HCT116 (cell line): Measurements from ENCODE around the gene ADH6. TPM values are rescaled to one million over a fixed set of nuclear protein-coding genes. Genes with fewer than 3 reads are reported as not detected.
"Not testable (repeated sequence)": the region's sequence is repeated elsewhere in the genome, so short reads cannot be mapped to it uniquely, and the experiment has no call there.

Source experiments
- ATAC-seq: fragments of 200-7000 bp; cut with Tn5 transposase; 2 replicates; pipeline ENCODE4 v1.9.1; 2020; ENCODE audit warnings: mild to moderate bottlenecking, moderate library complexity
- BruUV-seq: library from RNA; stranded (reverse); fragments of 400-500 nt; replicated peaks from 2 replicates; lab custom pipeline; 2021; lab: Mats Ljungman, UMichigan
- CTCF ChIA-PET: fragments of 300-600 bp; sonication (Branson Sonifier 250); formaldehyde crosslinking; loops from one replicate; lab custom pipeline; 2021; ENCODE audit warnings: antibody characterized with exemption; lab: Charles Lee
- POLR2A ChIA-PET: fragments of 300-600, 350-600 bp; sonication (Branson Sonifier 250); formaldehyde crosslinking; loops from one replicate; lab custom pipeline; 2021; ENCODE audit warnings: antibody characterized with exemption; lab: Charles Lee
- RAD21 ChIA-PET, 2 experiments: fragments of 300-600 bp; sonication (Branson Sonifier 250); formaldehyde crosslinking; loops; one replicate each; lab custom pipeline; 2023; ENCODE audit warnings: low total read pairs in 2 of 2; ENCODE audit not compliant: uncharacterized antibody in 2 of 2, unreplicated experiment in 2 of 2, low non-redundant PET in 1 of 2; lab: Charles Lee
- DNase-seq: peaks from one replicate; pipeline ENCODE4 v3.0.0-alpha.2; 2010; ENCODE audit warnings: low read depth, low spot score
- H2AFZ ChIP-seq: fragments of 200-600 bp; shearing (Covaris generic), sonication (generic); 2 replicates; pipeline ENCODE4 v1.6.1; 2017; ENCODE audit warnings: low read depth, mixed run types, mixed read lengths, antibody characterized with exemption, low read length; ENCODE audit not compliant: poor library complexity, severe bottlenecking
- H3K27ac ChIP-seq: 2 replicates; pipeline ENCODE4 v1.5.1; 2012; ENCODE audit warnings: low read depth, low read length
- H3K27me3 ChIP-seq: fragments of 200-600 bp; sonication (generic); 2 replicates; pipeline ENCODE4 v1.6.1; 2016; ENCODE audit warnings: mixed run types, low read length, mixed read lengths; ENCODE audit not compliant: insufficient read depth
- H3K36me3 ChIP-seq, 2 experiments: fragments of 200-500 bp in 1 of 2; fragments of 200-600 bp in 1 of 2; sonication (Bioruptor generic) in 1 of 2; sonication (generic) in 1 of 2; 2 replicates each; pipeline versions ENCODE4 v1.5.1 to v1.6.1; 2014 to 2016; ENCODE audit warnings: low read length in 2 of 2, inconsistent platforms in 1 of 2, mixed read lengths in 1 of 2, mixed run types in 1 of 2; ENCODE audit not compliant: insufficient read depth in 2 of 2, control insufficient read depth in 1 of 2
- H3K4me1 ChIP-seq, 2 experiments: fragments of 200-600 bp in 1 of 2; sonication (generic) in 1 of 2; 2 replicates each; pipeline versions ENCODE4 v1.5.1 to v1.6.1; 2012 to 2017; ENCODE audit warnings: low read length in 2 of 2, inconsistent platforms in 1 of 2, mild to moderate bottlenecking in 1 of 2, mixed read lengths in 1 of 2, mixed run types in 1 of 2, moderate library complexity in 1 of 2; ENCODE audit not compliant: insufficient read depth in 2 of 2, control insufficient read depth in 1 of 2
- H3K4me2 ChIP-seq: fragments of 200-600 bp; sonication (generic); 2 replicates; pipeline ENCODE4 v1.6.1; 2017; ENCODE audit warnings: mixed run types, low read length, mixed read lengths
- H3K4me3 ChIP-seq, 2 experiments: fragments of 200-600 bp in 1 of 2; sonication (generic) in 1 of 2; replicated peaks in 1 of 2; 2 replicates each; pipeline ENCODE4 v1.5.1; 2011 to 2016; ENCODE audit warnings: low read length in 2 of 2, control low read depth in 1 of 2, low read depth in 1 of 2, mild to moderate bottlenecking in 1 of 2, mixed read lengths in 1 of 2, mixed run types in 1 of 2
- H3K79me2 ChIP-seq: fragments of 200-600 bp; sonication (generic); 2 replicates; pipeline ENCODE4 v1.6.1; 2017; ENCODE audit warnings: mild to moderate bottlenecking, mixed run types, low read length, moderate library complexity, mixed read lengths; ENCODE audit not compliant: insufficient read depth
- H3K9ac ChIP-seq: fragments of 200-600 bp; sonication (generic); 2 replicates; pipeline ENCODE4 v1.6.1; 2016; ENCODE audit warnings: low read length, mixed read lengths
- H3K9me2 ChIP-seq: fragments of 200-600 bp; sonication (generic), shearing (Covaris generic); 2 replicates; pipeline ENCODE4 v1.6.1; 2017; ENCODE audit warnings: mixed run types, mild to moderate bottlenecking, moderate library complexity; ENCODE audit not compliant: insufficient read depth
- H3K9me3 ChIP-seq, 2 experiments: fragments of 200-500 bp in 1 of 2; fragments of 200-600 bp in 1 of 2; sonication (Bioruptor generic) in 1 of 2; sonication (generic) in 1 of 2; 2 replicates each; pipeline ENCODE4 v1.6.1; 2014 to 2017; ENCODE audit warnings: low read length in 2 of 2, mixed read lengths in 2 of 2, inconsistent platforms in 1 of 2, low read depth in 1 of 2, mild to moderate bottlenecking in 1 of 2, mixed run types in 1 of 2, moderate library complexity in 1 of 2; ENCODE audit not compliant: control insufficient read depth in 1 of 2, insufficient read depth in 1 of 2
- H4K20me1 ChIP-seq: fragments of 200-600 bp; sonication (generic), shearing (Covaris generic); 2 replicates; pipeline ENCODE4 v1.6.1; 2017; ENCODE audit warnings: mixed run types, mild to moderate bottlenecking, moderate library complexity; ENCODE audit not compliant: insufficient read depth
- intact Hi-C: fragments of 100-400 bp; cut with micrococcal nuclease; formaldehyde crosslinking; loops from 2 replicates; pipeline ENCODE4 v1.10.0; 2022
- total RNA-seq: library from RNA; stranded (reverse); gene quantifications from one replicate; pipeline ENCODE4 v1.2.1, GENCODE V29; 2021; ENCODE audit not compliant: unreplicated experiment

The ADH6 gene
- total RNA-seq, 1 experiment from 2014 or later, result not detected

DNA sequence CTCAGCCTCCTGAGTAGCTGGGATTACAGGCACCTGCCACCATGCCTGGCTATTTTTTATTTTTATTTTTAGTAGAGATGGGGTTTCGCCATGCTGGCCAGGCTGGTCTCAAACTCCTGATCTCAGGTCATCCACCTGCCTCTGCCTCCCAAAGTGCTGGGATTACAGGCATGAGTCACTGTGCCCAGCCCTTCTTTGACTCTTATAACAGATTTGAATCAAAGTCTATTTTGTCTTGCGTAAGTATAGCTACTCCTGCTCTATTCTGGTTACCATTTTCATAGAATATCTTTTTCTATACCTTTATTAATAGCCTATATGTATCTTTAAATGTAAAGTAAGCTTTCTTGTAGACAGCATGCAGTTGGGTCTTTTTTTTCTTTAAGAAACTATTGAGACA lies 14.4 kb upstream of the ADH6 start:
- H3K9me3 ChIP-seq, H4K20me1 ChIP-seq, H2AFZ ChIP-seq, H3K27ac ChIP-seq, H3K36me3 ChIP-seq, intact Hi-C loops, H3K4me3 ChIP-seq, POLR2A ChIA-PET, RAD21 ChIA-PET, DNase-seq, ATAC-seq, H3K4me2 ChIP-seq, H3K79me2 ChIP-seq, CTCF ChIA-PET, H3K4me1 ChIP-seq, H3K9me2 ChIP-seq, H3K27me3 ChIP-seq, H3K9ac ChIP-seq, BruUV-seq: not testable (repeated sequence)

DNA sequence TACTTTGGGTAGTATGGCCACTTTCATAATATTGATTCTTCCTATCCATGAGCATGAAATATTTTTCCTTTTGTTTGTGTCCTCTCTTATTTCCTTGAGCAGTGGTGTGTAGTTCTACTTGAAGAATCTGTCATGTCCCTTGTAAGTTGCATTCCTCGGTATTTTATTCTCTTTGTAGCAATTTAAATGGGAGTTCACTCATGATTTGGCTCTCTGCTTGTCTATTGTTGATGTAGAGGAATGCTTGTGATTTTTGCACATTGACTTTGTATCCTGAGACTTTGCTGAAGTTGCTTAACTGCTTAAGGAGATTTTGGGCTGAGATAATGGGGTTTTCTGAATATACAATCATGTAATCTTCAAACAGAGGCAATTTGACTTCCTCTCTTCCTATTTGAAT lies 9.7 kb upstream of the ADH6 start:
- H2AFZ ChIP-seq, H3K27ac ChIP-seq, CTCF ChIA-PET, H3K36me3 ChIP-seq, H4K20me1 ChIP-seq, H3K4me3 ChIP-seq, BruUV-seq, intact Hi-C loops, H3K27me3 ChIP-seq, H3K79me2 ChIP-seq, ATAC-seq, H3K9ac ChIP-seq, H3K4me2 ChIP-seq, DNase-seq, RAD21 ChIA-PET, H3K9me3 ChIP-seq, H3K4me1 ChIP-seq, POLR2A ChIA-PET, H3K9me2 ChIP-seq: not testable (repeated sequence)

DNA sequence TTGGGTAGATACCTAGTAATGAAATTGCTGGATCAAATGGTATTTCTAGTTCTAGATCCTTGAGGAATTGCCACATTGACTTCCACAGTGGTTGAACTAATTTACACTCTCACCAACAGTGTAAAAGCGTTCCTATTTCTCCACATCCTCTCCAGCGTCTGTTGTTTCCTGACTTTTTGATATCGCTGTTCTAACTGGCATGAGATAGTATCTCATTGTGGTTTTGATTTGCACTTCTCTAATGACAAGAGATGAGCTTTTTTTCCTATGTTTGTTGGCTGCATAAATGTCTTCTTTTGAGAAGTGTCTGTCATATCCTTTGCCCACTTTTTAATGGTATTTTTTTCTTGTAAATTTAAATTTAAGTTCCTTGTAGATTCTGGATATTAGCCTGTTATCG lies 8.6 kb upstream of the ADH6 start:
- H3K4me3 ChIP-seq, H3K9ac ChIP-seq, RAD21 ChIA-PET, DNase-seq, H3K9me2 ChIP-seq, H3K27ac ChIP-seq, POLR2A ChIA-PET, intact Hi-C loops, H3K27me3 ChIP-seq, H2AFZ ChIP-seq, H3K9me3 ChIP-seq, H3K4me2 ChIP-seq, CTCF ChIA-PET, BruUV-seq, H3K4me1 ChIP-seq, H4K20me1 ChIP-seq, H3K36me3 ChIP-seq, H3K79me2 ChIP-seq, ATAC-seq: not testable (repeated sequence)
